Measurements from ENCODE around the gene RNF123.
"Not testable (repeated sequence)": the region's sequence is repeated elsewhere in the genome, so short reads cannot be mapped to it uniquely, and the experiment has no call there.

DNA sequence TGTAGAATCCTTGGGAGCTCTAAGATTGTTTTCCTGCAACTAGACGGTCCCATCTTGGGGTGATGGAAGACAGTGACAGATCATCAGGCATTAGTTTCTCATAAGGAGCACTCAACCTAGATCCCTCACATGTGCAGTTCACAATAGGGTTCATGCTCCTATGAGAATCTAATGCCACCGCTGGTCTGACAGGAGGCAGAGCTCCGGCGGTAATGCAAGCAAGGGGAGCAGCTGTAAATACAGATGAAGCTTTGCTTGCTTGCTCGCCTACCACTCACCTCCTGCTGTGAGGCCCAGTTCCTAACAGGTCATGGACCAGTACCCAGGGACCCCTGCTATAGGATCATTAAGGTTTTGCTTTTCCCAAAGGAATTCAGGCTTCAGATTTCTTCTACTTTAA, 59.5 kb downstream of the RNF123 start:
- TF ChIP-seq ZC3H10 (CRISPR knock-in tag; IDR thresholded peaks at IDR 0.05); ZFP3 (CRISPR knock-in tag; IDR thresholded peaks at IDR 0.05); ARNTL (CRISPR knock-in tag; IDR thresholded peaks at IDR 0.05; ENCODE audit: borderline replicate concordance, low read depth); ISL1 (CRISPR knock-in tag; IDR thresholded peaks at IDR 0.05); PPARA (CRISPR knock-in tag; IDR thresholded peaks at IDR 0.05; ENCODE audit: borderline replicate concordance): not testable (repeated sequence)
